ENCODE results near the gene GPR12. TPM values are rescaled to one million over a fixed set of nuclear protein-coding genes. Genes with fewer than 3 reads are reported as not detected.

GPR12 gene
- polyA plus RNA-seq, 1 donor from 2014 or later, result 6.7 TPM

- Histone ChIP-seq H3K9me3 (ENCODE audit: low read length) (no peaks in the 10 kb centered on the region), H3K27ac (ENCODE audit: low read length) (no peak overlapping the region), H3K36me3 (ENCODE audit: insufficient read depth, low read length) (no peaks in the 10 kb centered on the region), H3K79me2 (replicated peaks; ENCODE audit: insufficient read depth, low read length) (no peaks in the 10 kb centered on the region), H4K20me1 (ENCODE audit: insufficient read depth) (no peaks in the 10 kb centered on the region), H3K4me3 (ENCODE audit: low read length) (no peak overlapping the region), H2AFZ (ENCODE audit: low read depth, low read length) (no peak overlapping the region), H3K4me2 (ENCODE audit: low read length) (no peak overlapping the region), H3K27me3 (ENCODE audit: insufficient read depth, low read depth, low read length) (no peaks in the 10 kb centered on the region), H3K9ac (ENCODE audit: low read length) (no peak overlapping the region), H3K9me2 (ENCODE audit: insufficient read depth, low read length) (no peaks in the 10 kb centered on the region), H3F3A (ENCODE audit: insufficient read depth, low read length, poor library complexity, severe bottlenecking) (no peaks in the 10 kb centered on the region)
- no peak for TF ChIP-seq RAD21 (conservative IDR thresholded peaks at IDR 0.05)
- TF ChIP-seq, protein P1, sequence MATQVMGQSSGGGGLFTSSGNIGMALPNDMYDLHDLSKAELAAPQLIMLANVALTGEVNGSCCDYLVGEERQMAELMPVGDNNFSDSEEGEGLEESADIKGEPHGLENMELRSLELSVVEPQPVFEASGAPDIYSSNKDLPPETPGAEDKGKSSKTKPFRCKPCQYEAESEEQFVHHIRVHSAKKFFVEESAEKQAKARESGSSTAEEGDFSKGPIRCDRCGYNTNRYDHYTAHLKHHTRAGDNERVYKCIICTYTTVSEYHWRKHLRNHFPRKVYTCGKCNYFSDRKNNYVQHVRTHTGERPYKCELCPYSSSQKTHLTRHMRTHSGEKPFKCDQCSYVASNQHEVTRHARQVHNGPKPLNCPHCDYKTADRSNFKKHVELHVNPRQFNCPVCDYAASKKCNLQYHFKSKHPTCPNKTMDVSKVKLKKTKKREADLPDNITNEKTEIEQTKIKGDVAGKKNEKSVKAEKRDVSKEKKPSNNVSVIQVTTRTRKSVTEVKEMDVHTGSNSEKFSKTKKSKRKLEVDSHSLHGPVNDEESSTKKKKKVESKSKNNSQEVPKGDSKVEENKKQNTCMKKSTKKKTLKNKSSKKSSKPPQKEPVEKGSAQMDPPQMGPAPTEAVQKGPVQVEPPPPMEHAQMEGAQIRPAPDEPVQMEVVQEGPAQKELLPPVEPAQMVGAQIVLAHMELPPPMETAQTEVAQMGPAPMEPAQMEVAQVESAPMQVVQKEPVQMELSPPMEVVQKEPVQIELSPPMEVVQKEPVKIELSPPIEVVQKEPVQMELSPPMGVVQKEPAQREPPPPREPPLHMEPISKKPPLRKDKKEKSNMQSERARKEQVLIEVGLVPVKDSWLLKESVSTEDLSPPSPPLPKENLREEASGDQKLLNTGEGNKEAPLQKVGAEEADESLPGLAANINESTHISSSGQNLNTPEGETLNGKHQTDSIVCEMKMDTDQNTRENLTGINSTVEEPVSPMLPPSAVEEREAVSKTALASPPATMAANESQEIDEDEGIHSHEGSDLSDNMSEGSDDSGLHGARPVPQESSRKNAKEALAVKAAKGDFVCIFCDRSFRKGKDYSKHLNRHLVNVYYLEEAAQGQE (IDR thresholded peaks at IDR 0.05; ENCODE audit: borderline replicate concordance), result no peak
- no peak for TF ChIP-seq EP300 (conservative IDR thresholded peaks at IDR 0.05; ENCODE audit: poor library complexity, severe bottlenecking)
- no peak for TF ChIP-seq EZH2 (IDR thresholded peaks at IDR 0.05; ENCODE audit: borderline replicate concordance, insufficient read depth, low read length, poor library complexity, severe bottlenecking)
- no peak for TF ChIP-seq SMC3 (conservative IDR thresholded peaks at IDR 0.05; ENCODE audit: poor library complexity)
- no peak for TF ChIP-seq POLR2AphosphoS5 (IDR thresholded peaks at IDR 0.05)
- no peak for TF ChIP-seq TAF1 (IDR thresholded peaks at IDR 0.05; ENCODE audit: low read depth)
- TF ChIP-seq CTCF (IDR thresholded peaks at IDR 0.05; ENCODE audit: poor library complexity, severe bottlenecking), result no peak
- no peak for TF ChIP-seq MXI1 (conservative IDR thresholded peaks at IDR 0.05; ENCODE audit: poor library complexity, severe bottlenecking)
Observed at GRCh38 chr13:26710166-26710565, 50.4 kb downstream of the GPR12 start.

- Histone ChIP-seq H3K27ac (ENCODE audit: low read length) (no peak overlapping the region), H3K9ac (ENCODE audit: low read length) (no peak overlapping the region), H2AFZ (ENCODE audit: low read depth, low read length) (no peak overlapping the region), H3K9me3 (ENCODE audit: low read length) (no peaks in the 10 kb centered on the region), H3K79me2 (replicated peaks; ENCODE audit: insufficient read depth, low read length) (no peaks in the 10 kb centered on the region), H4K20me1 (ENCODE audit: insufficient read depth) (no peaks in the 10 kb centered on the region), H3K4me2 (ENCODE audit: low read length) (no peak overlapping the region), H3K27me3 (ENCODE audit: insufficient read depth, low read depth, low read length) (no peaks in the 10 kb centered on the region), H3K4me3 (ENCODE audit: low read length) (no peak overlapping the region), H3K9me2 (ENCODE audit: insufficient read depth, low read length) (no peaks in the 10 kb centered on the region), H3F3A (ENCODE audit: insufficient read depth, low read length, poor library complexity, severe bottlenecking) (no peaks in the 10 kb centered on the region), H3K36me3 (ENCODE audit: insufficient read depth, low read length) (no peaks in the 10 kb centered on the region)
- no peak for TF ChIP-seq SMC3 (conservative IDR thresholded peaks at IDR 0.05; ENCODE audit: poor library complexity)
- no peak for TF ChIP-seq CTCF (IDR thresholded peaks at IDR 0.05; ENCODE audit: poor library complexity, severe bottlenecking)
- TF ChIP-seq RAD21 (conservative IDR thresholded peaks at IDR 0.05), result no peak
- TF ChIP-seq MXI1 (conservative IDR thresholded peaks at IDR 0.05; ENCODE audit: poor library complexity, severe bottlenecking), result no peak
- no peak for TF ChIP-seq EZH2 (IDR thresholded peaks at IDR 0.05; ENCODE audit: borderline replicate concordance, insufficient read depth, low read length, poor library complexity, severe bottlenecking)
- TF ChIP-seq TAF1 (IDR thresholded peaks at IDR 0.05; ENCODE audit: low read depth), result no peak
- no peak for TF ChIP-seq EP300 (conservative IDR thresholded peaks at IDR 0.05; ENCODE audit: poor library complexity, severe bottlenecking)
- TF ChIP-seq, protein P1 (IDR thresholded peaks at IDR 0.05; ENCODE audit: borderline replicate concordance), result no peak
- TF ChIP-seq POLR2AphosphoS5 (IDR thresholded peaks at IDR 0.05), result no peak
Observed at GRCh38 chr13:26709461-26709860, 51.1 kb downstream of the GPR12 start.
